HG02678 (cell line): ENCODE data around the gene SNX27.

Source experiments
- ATAC-seq: cut with Tn5 transposase; IDR thresholded peaks from one replicate; pipeline ENCODE4 v1.9.1; 2021; ENCODE audit warnings: mild to moderate bottlenecking, moderate library complexity; ENCODE audit not compliant: unreplicated experiment

The SNX27 gene

GRCh38 chr1:151611832-151612500, at the start of gene SNX27:
Gene SNX27, plus strand, starts transcription at chr1:151612050. Its CDS starts 152 bp downstream, at chr1:151612202.
- peak; percentile 94 for ATAC-seq

GRCh38 chr1:151562661-151563060, 49.2 kb upstream of the SNX27 start:
- ATAC-seq: no peak

- no peak for ATAC-seq
Observed at GRCh38 chr1:151563376-151563775, 48.5 kb upstream of the SNX27 start.

DNA sequence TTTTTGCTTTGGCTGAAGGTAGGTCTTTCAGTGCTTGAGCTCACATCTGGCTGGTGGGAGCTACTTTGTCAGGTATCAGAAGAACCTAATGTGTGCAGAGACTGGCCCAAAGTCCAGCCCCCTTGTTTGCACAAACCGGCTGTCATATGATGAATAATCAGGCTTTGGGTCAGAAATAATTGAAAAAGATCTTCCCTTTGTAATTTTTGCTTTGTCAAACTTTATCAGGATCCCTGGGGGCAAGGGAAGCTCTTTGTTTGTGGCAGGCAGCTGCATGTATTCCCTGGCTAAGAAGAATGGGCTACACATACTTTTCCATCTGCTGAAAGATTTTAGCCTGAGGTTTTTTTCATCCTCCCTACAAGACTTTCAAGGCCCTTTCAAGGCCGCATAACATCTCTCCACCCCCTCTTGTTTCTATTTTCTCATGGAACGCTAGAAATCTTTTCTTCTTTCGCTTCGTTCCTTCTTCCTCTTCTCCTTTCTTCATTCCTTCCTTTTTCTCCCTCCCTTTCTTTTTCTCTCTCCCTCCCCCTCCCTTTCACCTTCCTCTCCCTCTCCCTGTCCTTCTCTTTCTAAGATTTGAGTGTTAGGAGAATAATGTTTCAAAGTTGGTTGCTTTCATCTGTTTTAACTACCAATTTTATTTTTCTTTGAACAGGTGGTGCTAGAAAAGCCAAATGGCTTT, 46.2 kb upstream of the SNX27 start:
- ATAC-seq: no peak

- no peak for ATAC-seq
Observed at GRCh38 chr1:151568626-151569088, 43.2 kb upstream of the SNX27 start.

- ATAC-seq: no peak
Observed at GRCh38 chr1:151570819-151571218, 41.0 kb upstream of the SNX27 start.

DNA sequence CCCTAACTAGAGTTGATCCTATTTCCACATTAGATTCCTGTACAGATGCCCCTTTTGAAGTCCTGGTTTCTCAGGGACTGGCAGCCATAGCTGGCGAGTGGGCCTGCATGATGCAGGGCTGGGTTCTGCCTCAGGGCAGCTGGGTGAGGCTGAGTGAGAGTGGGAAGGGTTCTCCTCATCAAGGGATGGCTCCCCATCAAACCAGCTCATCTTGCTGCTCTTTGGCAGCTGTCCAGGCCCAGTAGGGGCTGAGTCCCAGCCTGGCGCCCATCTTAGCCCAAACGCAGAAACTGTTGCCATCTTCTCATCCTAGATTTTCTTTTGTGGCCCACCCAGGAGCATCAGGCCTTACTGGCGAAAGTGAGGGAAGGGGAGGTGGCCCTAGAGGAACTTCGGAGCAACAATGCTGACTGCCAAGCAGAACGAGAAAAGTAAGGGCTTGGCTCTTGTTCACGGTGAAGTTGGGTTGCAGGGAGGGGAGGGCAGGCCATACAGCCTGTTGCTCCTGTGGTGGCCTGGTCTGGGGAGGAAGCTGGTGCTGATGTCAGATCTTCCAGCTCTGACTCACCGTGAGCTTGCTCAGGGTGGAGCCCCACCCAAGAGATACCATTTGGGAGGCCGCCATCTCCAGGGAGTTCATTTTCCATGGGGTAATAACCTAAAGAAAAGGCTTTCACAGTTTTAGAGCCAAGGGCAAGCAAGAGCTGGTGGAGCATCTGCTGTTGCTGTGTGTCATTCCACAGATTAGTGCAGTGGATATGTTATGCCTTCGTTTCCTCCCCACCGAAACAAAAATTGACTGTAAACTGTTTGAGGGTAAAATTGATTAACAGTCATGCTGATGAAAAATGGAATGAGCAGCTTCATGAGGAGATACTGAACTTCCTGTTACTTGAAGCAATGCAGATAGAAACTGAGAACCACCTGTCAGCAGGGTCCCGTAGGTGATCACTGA, 37.0 kb upstream of the SNX27 start:
- no peak for ATAC-seq

GRCh38 chr1:151577173-151577572, 34.7 kb upstream of the SNX27 start:
- ATAC-seq: no peak

- no peak for ATAC-seq
Observed at GRCh38 chr1:151578941-151579340, 32.9 kb upstream of the SNX27 start.

GRCh38 chr1:151579436-151580225, 32.2 kb upstream of the SNX27 start:
- ATAC-seq: no peak

DNA sequence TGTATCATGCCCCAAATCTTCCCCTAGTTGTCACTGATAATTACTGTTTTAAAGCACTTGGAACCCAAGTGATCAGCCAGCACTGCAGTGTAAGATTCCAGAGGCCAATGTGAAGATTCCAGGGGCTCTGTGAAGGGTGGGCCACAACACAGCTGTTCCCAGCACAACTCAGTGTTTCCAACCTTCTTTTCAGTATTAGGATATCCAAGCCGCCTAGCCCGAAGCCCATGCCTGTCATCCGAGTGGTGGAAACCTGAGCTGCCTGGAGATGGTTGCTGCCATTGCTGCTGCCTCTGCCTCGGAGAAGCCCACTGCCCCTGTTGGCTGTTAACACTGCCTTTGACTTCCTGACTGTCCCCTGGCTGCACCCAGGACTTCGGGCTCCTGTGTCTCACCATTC, 30.4 kb upstream of the SNX27 start:
- ATAC-seq: no peak

DNA sequence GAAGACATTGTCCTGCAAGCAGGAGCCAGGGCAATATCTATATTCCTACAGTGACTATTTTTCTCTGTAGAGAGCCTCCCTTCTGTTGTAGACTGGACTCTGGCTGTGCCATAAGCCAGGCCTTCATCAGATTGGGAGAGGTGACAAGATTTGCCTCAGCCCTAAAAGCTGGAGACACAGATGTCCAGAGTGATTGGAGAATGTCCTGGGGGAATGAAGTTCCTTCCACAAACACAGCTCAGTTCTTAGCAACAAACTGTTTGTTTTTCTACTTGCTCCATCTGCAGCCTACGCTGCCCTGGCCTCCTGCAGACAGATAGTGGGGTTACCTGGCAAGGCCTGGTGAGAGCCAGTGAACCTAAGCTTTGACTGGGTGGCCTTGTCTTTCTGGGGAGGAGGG, 29.9 kb upstream of the SNX27 start:
- ATAC-seq: no peak

GRCh38 chr1:151583796-151584195, 28.1 kb upstream of the SNX27 start:
- ATAC-seq: no peak

DNA sequence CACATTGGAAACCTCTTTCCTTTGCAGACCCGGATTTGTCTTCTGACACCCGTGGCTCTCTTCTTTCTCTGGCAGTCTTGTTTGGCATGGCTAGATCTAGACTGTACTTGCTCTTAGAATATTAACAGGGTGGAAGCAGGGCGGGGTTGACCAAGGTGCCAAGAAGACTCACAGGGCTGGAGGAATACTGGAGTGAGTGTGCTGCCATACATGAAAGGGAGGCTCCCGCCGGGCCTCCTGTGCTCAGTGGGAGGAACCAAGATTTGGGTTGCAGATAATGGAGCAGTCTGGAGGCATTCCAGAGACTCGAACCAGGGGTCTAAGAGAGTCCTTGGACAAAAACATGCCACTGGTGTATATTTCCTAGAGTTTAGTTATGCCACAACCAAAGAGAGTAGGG, 27.6 kb upstream of the SNX27 start:
- ATAC-seq: no peak

DNA sequence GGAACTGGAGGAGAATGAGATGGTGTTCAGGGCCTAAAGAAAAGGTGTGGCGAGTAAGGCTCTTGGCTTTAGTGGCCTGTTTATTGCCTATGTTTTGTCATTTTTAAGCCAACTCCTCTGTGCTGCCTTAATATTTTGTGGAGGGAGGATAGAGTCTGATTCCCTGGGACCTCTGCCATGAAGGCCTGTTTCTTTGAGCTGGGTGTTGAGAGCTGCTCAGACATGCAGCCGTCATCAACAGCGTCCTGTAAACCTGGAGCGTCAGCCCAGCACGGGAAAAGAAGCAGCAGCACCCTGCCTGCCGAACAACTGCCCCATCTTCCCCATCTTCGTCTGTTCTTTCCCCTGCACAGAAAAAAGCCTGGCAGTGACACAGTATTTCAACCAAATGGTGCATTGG, 27.1 kb upstream of the SNX27 start:
- no peak for ATAC-seq

DNA sequence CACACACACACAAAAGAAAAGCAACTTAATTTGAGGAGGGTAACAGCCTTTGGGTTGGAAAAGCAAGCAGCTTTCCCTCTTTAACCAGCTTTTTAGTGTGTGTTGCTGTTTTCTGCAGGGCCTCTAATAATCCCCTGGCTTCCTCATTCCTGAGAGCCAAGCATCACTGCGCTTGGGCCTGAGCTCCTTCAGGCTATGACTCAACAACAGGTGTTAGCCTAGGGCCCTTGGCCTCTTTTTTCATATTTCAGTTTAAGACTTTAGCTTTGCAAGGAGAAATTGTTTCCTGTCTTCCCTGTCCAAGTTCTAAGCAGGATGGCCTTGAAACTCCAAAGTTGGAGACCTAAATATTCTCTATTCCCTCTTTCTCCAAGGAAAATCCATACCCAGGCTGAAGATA, 26.2 kb upstream of the SNX27 start:
- no peak for ATAC-seq

DNA sequence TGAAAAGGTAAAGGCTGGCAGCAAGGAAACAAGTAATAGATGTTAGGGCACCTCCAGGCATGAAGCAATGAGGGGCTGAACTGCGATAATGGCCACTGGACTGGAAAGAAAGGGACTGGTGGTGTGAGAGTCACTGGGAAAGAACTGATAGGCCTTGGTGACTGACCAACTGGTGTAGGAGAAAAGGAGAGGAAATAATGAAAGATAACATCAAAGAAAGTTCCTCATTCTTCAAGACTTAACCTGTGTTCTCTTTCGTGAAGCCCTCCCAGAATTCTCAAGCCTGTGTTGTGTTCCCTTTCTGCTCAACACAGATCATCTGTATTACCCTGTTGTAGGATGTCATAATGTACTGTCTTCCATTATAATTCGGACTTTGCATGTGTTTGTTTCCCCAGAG, 20.9 kb upstream of the SNX27 start:
- ATAC-seq: no peak

GRCh38 chr1:151593730-151594129, 18.1 kb upstream of the SNX27 start:
- no peak for ATAC-seq

DNA sequence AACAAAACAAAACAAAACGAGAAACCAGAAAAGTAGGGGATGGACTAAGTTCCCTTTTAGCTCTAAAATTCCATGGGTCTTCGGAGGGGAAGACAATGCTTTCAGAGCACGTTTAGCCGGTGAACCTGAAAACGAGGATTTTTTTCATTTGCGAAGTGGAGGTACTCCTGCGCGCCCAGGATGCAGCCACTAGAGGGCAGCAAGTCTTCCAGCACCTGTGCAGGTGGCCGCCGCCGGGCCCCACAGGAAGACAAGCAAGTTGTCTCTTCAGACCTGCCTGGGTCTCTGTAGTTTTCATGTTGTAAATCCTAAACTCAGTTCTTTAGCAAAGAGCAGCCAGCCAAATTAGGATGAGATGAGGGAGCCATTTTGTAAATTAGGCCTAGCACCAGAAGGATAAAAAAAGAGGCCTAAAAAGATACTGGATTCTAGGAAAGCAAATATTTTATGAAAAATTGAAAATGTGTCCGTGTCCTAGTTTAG, 17.7 kb upstream of the SNX27 start:
- ATAC-seq: no peak

- ATAC-seq: no peak
Observed at GRCh38 chr1:151596166-151596953, 15.5 kb upstream of the SNX27 start.
